ENCODE measurements around the gene CTSA. TPM values are rescaled to one million over a fixed set of nuclear protein-coding genes. Genes with fewer than 3 reads are reported as not detected.

CTSA gene
- total RNA-seq, 1 donor from 2014 or later: 69.0 TPM

GRCh38 chr20:45948261-45948733, 57.2 kb downstream of the CTSA start:
- Histone ChIP-seq H3K27ac (ENCODE audit: low read depth, low read length) (no peak overlapping the region), H2AFZ (ENCODE audit: low read depth, low read length) (no peak overlapping the region), H3K79me2 (ENCODE audit: insufficient read depth, low read length) (no peaks in the 10 kb centered on the region), H3K4me2 (ENCODE audit: low read length) (no peak overlapping the region), H3K36me3 (ENCODE audit: insufficient read depth, low read length) (peaks cover 40% of the 10 kb centered on the region), H4K20me1 (ENCODE audit: insufficient read depth, low read length) (peaks cover 22% of the 10 kb centered on the region), H3K27me3 (ENCODE audit: insufficient read depth, low read length) (no peaks in the 10 kb centered on the region), H3K9ac (ENCODE audit: low read length) (no peak overlapping the region), H3K4me3 (ENCODE audit: insufficient read depth, low read depth, low read length) (no peak overlapping the region), H3K4me1 (ENCODE audit: insufficient read depth, low read length) (peaks cover 4% of the 10 kb centered on the region), H3K9me3 (ENCODE audit: insufficient read depth, low read depth, low read length) (no peaks in the 10 kb centered on the region)
- Mint-ChIP-seq H3K27me3 (ENCODE audit: low read depth, unreplicated experiment) (no peaks in the 10 kb centered on the region), H3K9me3 (ENCODE audit: unreplicated experiment) (no peaks in the 10 kb centered on the region), H3K27ac (ENCODE audit: unreplicated experiment) (no peak overlapping the region), H3K4me3 (ENCODE audit: unreplicated experiment) (no peak overlapping the region), H3K4me1 (ENCODE audit: low read depth, unreplicated experiment) (peaks cover 10% of the 10 kb centered on the region), H3K36me3 (ENCODE audit: low read depth, unreplicated experiment) (peaks cover 40% of the 10 kb centered on the region)
- FAIRE-seq (no peak), DNase-seq (ENCODE audit: low read depth) (no peak)
- no peak for TF ChIP-seq EZH2 (IDR thresholded peaks at IDR 0.05; ENCODE audit: insufficient read depth, low read length)
- TF ChIP-seq, protein P1, sequence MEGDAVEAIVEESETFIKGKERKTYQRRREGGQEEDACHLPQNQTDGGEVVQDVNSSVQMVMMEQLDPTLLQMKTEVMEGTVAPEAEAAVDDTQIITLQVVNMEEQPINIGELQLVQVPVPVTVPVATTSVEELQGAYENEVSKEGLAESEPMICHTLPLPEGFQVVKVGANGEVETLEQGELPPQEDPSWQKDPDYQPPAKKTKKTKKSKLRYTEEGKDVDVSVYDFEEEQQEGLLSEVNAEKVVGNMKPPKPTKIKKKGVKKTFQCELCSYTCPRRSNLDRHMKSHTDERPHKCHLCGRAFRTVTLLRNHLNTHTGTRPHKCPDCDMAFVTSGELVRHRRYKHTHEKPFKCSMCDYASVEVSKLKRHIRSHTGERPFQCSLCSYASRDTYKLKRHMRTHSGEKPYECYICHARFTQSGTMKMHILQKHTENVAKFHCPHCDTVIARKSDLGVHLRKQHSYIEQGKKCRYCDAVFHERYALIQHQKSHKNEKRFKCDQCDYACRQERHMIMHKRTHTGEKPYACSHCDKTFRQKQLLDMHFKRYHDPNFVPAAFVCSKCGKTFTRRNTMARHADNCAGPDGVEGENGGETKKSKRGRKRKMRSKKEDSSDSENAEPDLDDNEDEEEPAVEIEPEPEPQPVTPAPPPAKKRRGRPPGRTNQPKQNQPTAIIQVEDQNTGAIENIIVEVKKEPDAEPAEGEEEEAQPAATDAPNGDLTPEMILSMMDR (IDR thresholded peaks at IDR 0.05; ENCODE audit: insufficient read depth, low read depth, low read length): no peak

Other genes starting within 250 kb of the CTSA start
- gene WFDC11, start 221.1 kb upstream of the CTSA start, total RNA-seq: not detected in 2 replicates
- not detected in 2 replicates for gene WFDC13, start 189.3 kb upstream of the CTSA start, total RNA-seq
- not detected in 2 replicates for gene WFDC10B, start 186.3 kb upstream of the CTSA start, total RNA-seq
- gene SPINT4, start 169.0 kb upstream of the CTSA start, total RNA-seq: not detected in 2 replicates
- 2.0 and 2.2 TPM in 2 replicates for gene WFDC3, start 99.5 kb upstream of the CTSA start, total RNA-seq
- gene DNTTIP1, start 99.4 kb upstream of the CTSA start, total RNA-seq: 28.1 and 28.7 TPM in 2 replicates
- gene UBE2C, start 78.7 kb upstream of the CTSA start, total RNA-seq: 6.2 and 12.3 TPM in 2 replicates
- gene TNNC2, start 64.0 kb upstream of the CTSA start, total RNA-seq: not detected in 2 replicates
- 13.3 and 14.2 TPM in 2 replicates for gene SNX21, start 57.5 kb upstream of the CTSA start, total RNA-seq
- 22.0 and 22.6 TPM in 2 replicates for gene ACOT8, start 33.9 kb upstream of the CTSA start, total RNA-seq
- 4.4 and 4.7 TPM in 2 replicates for gene ZSWIM3, start 33.7 kb upstream of the CTSA start, total RNA-seq
- gene ZSWIM1, start 10.1 kb upstream of the CTSA start, total RNA-seq: 9.0 and 9.6 TPM in 2 replicates
- 0.67 and 1.7 TPM in 2 replicates for gene SPATA25, start 3.7 kb upstream of the CTSA start, total RNA-seq
- gene NEURL2, start 127 bp upstream of the CTSA start, total RNA-seq: 6.7 and 6.9 TPM in 2 replicates
- gene PLTP, start 20.8 kb downstream of the CTSA start, total RNA-seq: 162 and 167 TPM in 2 replicates
- 12.9 and 13.0 TPM in 2 replicates for gene PCIF1, start 43.3 kb downstream of the CTSA start, total RNA-seq
- 18.2 and 18.6 TPM in 2 replicates for gene ZNF335, start 80.9 kb downstream of the CTSA start, total RNA-seq
- 12.0 and 18.7 TPM in 2 replicates for gene MMP9, start 117.6 kb downstream of the CTSA start, total RNA-seq
- gene SLC12A5, start 137.9 kb downstream of the CTSA start, total RNA-seq: 14.6 and 15.2 TPM in 2 replicates
- gene NCOA5, start 198.6 kb downstream of the CTSA start, total RNA-seq: 19.3 and 20.7 TPM in 2 replicates
- 2.3 and 4.1 TPM in 2 replicates for gene CD40, start 227.0 kb downstream of the CTSA start, total RNA-seq

Measured in astrocyte (in vitro differentiated cells and primary cell).